Measurements from ENCODE around the gene TAMM41. TPM values are rescaled to one million over a fixed set of nuclear protein-coding genes. Genes with fewer than 3 reads are reported as not detected.
"Not testable (repeated sequence)": the region's sequence is repeated elsewhere in the genome, so short reads cannot be mapped to it uniquely, and the experiment has no call there.

Gene TAMM41
- total RNA-seq, 1 donor = 8.7 TPM

DNA sequence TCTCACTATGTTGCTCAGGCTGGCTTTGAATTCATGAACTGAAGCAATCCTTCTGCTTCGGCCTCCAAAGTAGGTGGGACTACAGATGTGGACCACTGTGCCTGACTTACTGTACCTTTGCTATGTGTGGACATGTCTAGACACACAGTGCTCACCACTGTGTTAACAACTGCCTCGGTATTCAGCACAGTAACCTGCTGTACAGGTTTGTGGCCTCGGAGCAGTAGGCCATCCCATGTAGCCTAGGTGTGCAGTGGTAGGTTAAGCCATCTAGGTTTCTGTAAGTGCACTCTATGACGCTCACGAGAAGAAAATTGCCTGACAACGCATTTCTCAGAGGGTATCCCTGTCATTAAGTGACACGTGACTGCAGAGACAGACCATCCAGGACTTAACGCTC is 70.3 kb downstream of the TAMM41 start:
- no peak for DNase-seq (ENCODE audit: insufficient read length, low spot score, missing footprints)
- Histone ChIP-seq H2AFZ (ENCODE audit: low read length) (no peak overlapping the region), H3K36me3 (ENCODE audit: insufficient read depth, low read length) (no peaks in the 10 kb centered on the region), H3K9me3 (ENCODE audit: low read depth, low read length) (no peaks in the 10 kb centered on the region), H4K20me1 (ENCODE audit: insufficient read depth, low read length) (no peaks in the 10 kb centered on the region), H3K4me1 (ENCODE audit: insufficient read depth, low read length) (peaks cover 4% of the 10 kb centered on the region), H3K79me2 (ENCODE audit: insufficient read depth, low read length) (no peaks in the 10 kb centered on the region), H3K27me3 (ENCODE audit: insufficient read depth, low read length) (no peaks in the 10 kb centered on the region), H3K4me3 (ENCODE audit: insufficient read depth, low read length) (no peak overlapping the region), H3K27ac (ENCODE audit: low read depth, low read length) (no peak overlapping the region), H3K4me2 (ENCODE audit: insufficient read depth, low read length) (no peak overlapping the region)
- TF ChIP-seq, protein P1, sequence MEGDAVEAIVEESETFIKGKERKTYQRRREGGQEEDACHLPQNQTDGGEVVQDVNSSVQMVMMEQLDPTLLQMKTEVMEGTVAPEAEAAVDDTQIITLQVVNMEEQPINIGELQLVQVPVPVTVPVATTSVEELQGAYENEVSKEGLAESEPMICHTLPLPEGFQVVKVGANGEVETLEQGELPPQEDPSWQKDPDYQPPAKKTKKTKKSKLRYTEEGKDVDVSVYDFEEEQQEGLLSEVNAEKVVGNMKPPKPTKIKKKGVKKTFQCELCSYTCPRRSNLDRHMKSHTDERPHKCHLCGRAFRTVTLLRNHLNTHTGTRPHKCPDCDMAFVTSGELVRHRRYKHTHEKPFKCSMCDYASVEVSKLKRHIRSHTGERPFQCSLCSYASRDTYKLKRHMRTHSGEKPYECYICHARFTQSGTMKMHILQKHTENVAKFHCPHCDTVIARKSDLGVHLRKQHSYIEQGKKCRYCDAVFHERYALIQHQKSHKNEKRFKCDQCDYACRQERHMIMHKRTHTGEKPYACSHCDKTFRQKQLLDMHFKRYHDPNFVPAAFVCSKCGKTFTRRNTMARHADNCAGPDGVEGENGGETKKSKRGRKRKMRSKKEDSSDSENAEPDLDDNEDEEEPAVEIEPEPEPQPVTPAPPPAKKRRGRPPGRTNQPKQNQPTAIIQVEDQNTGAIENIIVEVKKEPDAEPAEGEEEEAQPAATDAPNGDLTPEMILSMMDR (IDR thresholded peaks at IDR 0.05; ENCODE audit: extremely low read depth, low read depth, low read length) = no peak

GRCh38 chr3:11775493-11775892 is 71.2 kb downstream of the TAMM41 start:
- H3K27me3 ChIP-seq (ENCODE audit: insufficient read depth, low read length) = no peaks in the 10 kb centered on the region
- no peak overlapping the region for H3K4me2 ChIP-seq (ENCODE audit: insufficient read depth, low read length)
- peaks cover 12% of the 10 kb centered on the region for H3K4me1 ChIP-seq (ENCODE audit: insufficient read depth, low read length)
- DNase-seq (ENCODE audit: insufficient read length, low spot score, missing footprints) = no peak
- H3K4me3 ChIP-seq (ENCODE audit: insufficient read depth, low read length) = no peak overlapping the region
- TF ChIP-seq, protein P1 (IDR thresholded peaks at IDR 0.05; ENCODE audit: extremely low read depth, low read depth, low read length) = no peak
- H3K36me3 ChIP-seq (ENCODE audit: insufficient read depth, low read length) = no peaks in the 10 kb centered on the region
- H4K20me1 ChIP-seq (ENCODE audit: insufficient read depth, low read length) = no peaks in the 10 kb centered on the region
- no peaks in the 10 kb centered on the region for H3K9me3 ChIP-seq (ENCODE audit: low read depth, low read length)
- no peak overlapping the region for H3K27ac ChIP-seq (ENCODE audit: low read depth, low read length)
- H3K79me2 ChIP-seq (ENCODE audit: insufficient read depth, low read length) = no peaks in the 10 kb centered on the region
- no peak overlapping the region for H2AFZ ChIP-seq (ENCODE audit: low read length)

GRCh38 chr3:11774296-11774877 is 72.3 kb downstream of the TAMM41 start:
- no peaks in the 10 kb centered on the region for H3K79me2 ChIP-seq (ENCODE audit: insufficient read depth, low read length)
- H4K20me1 ChIP-seq (ENCODE audit: insufficient read depth, low read length) = no peaks in the 10 kb centered on the region
- no peak overlapping the region for H2AFZ ChIP-seq (ENCODE audit: low read length)
- TF ChIP-seq, protein P1 (IDR thresholded peaks at IDR 0.05; ENCODE audit: extremely low read depth, low read depth, low read length) = peak; percentile 55
- H3K9me3 ChIP-seq (ENCODE audit: low read depth, low read length) = no peaks in the 10 kb centered on the region
- no peaks in the 10 kb centered on the region for H3K36me3 ChIP-seq (ENCODE audit: insufficient read depth, low read length)
- DNase-seq (ENCODE audit: insufficient read length, low spot score, missing footprints) = peak; percentile 83
- peaks cover 17% of the 10 kb centered on the region for H3K4me1 ChIP-seq (ENCODE audit: insufficient read depth, low read length)
- H3K4me2 ChIP-seq (ENCODE audit: insufficient read depth, low read length) = no peak overlapping the region
- H3K27ac ChIP-seq (ENCODE audit: low read depth, low read length) = no peak overlapping the region
- no peaks in the 10 kb centered on the region for H3K27me3 ChIP-seq (ENCODE audit: insufficient read depth, low read length)
- H3K4me3 ChIP-seq (ENCODE audit: insufficient read depth, low read length) = no peak overlapping the region

GRCh38 chr3:11771931-11772330 is 74.8 kb downstream of the TAMM41 start:
- H4K20me1 ChIP-seq (ENCODE audit: insufficient read depth, low read length); DNase-seq (ENCODE audit: insufficient read length, low spot score, missing footprints); H3K27me3 ChIP-seq (ENCODE audit: insufficient read depth, low read length); H3K27ac ChIP-seq (ENCODE audit: low read depth, low read length); H3K4me3 ChIP-seq (ENCODE audit: insufficient read depth, low read length); H3K36me3 ChIP-seq (ENCODE audit: insufficient read depth, low read length); H3K9me3 ChIP-seq (ENCODE audit: low read depth, low read length); H3K4me2 ChIP-seq (ENCODE audit: insufficient read depth, low read length); H3K79me2 ChIP-seq (ENCODE audit: insufficient read depth, low read length); H2AFZ ChIP-seq (ENCODE audit: low read length): not testable (repeated sequence)
- H3K4me1 ChIP-seq (ENCODE audit: insufficient read depth, low read length) = peaks cover 17% of the 10 kb centered on the region
